NT2/D1 (cell line): ENCODE results near the gene ADD3.
"Not testable (repeated sequence)": the region's sequence is repeated elsewhere in the genome, so short reads cannot be mapped to it uniquely, and the experiment has no call there.

Experiments
- DNase-seq: peaks from one replicate; pipeline ENCODE4 v3.0.0-alpha.2; 2011; ENCODE audit warnings: low read depth, low spot score
- H3K27me3 ChIP-seq: 2 replicates; pipeline ENCODE4 v1.6.0; 2011; ENCODE audit warnings: mild to moderate bottlenecking; ENCODE audit not compliant: insufficient read length, insufficient read depth
- H3K36me3 ChIP-seq: 2 replicates; pipeline ENCODE4 v1.6.1; 2011; ENCODE audit warnings: mild to moderate bottlenecking, low read length, mixed read lengths; ENCODE audit not compliant: insufficient read depth, insufficient read length
- H3K4me1 ChIP-seq: 2 replicates; pipeline ENCODE4 v1.5.1; 2011; ENCODE audit not compliant: insufficient read depth, insufficient read length
- H3K4me3 ChIP-seq: 2 replicates; pipeline ENCODE4 v1.5.1; 2011; ENCODE audit warnings: low read depth; ENCODE audit not compliant: insufficient read length
- H3K9ac ChIP-seq: 2 replicates; pipeline ENCODE4 v1.6.0; 2011; ENCODE audit warnings: low read depth; ENCODE audit not compliant: insufficient read length
- H3K9me3 ChIP-seq: 2 replicates; pipeline ENCODE4 v1.5.1; 2011; ENCODE audit warnings: mild to moderate bottlenecking, low read length; ENCODE audit not compliant: insufficient read depth
- SUZ12 ChIP-seq: IDR thresholded peaks from 2 replicates; pipeline ENCODE4 v1.6.1; 2011; ENCODE audit not compliant: insufficient read length, insufficient read depth; ENCODE audit errors: extremely low read depth
- YY1 ChIP-seq: IDR thresholded peaks from 2 replicates; pipeline ENCODE4 v1.6.1; 2011; ENCODE audit not compliant: insufficient read length, insufficient read depth
- ZNF274 ChIP-seq: IDR thresholded peaks from 2 replicates; pipeline ENCODE4 v1.6.1; 2011; ENCODE audit warnings: mild to moderate bottlenecking, low read depth, low read length

ADD3 gene

DNA sequence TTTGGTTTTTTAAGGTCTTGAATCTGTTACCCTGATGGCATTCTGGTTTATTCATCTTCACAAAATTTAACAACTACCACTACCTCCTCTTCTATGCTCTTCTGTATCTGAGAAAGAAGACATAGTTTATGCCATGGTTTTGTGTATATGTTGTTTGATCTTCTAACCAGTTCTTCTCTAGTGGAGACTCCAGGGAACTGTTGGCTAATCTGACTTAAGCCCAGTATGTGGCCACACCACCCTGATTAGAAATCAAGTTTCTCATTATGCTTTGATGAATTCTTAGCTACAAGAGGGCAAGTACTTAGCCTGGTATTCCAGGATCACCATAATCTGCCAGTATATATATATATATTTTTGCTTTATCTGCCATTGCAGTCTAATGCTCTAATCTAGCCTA is 100.1 kb downstream of the ADD3 start:
- no peak overlapping the region for H3K4me3 ChIP-seq
- no peaks in the 10 kb centered on the region for H3K27me3 ChIP-seq
- H3K4me1 ChIP-seq = no peaks in the 10 kb centered on the region
- TF ChIP-seq ZNF274 (no peak), SUZ12 (no peak), YY1 (no peak)
- H3K36me3 ChIP-seq = peaks cover 3% of the 10 kb centered on the region
- no peak for DNase-seq
- H3K9me3 ChIP-seq = no peaks in the 10 kb centered on the region
- H3K9ac ChIP-seq = no peak overlapping the region

DNA sequence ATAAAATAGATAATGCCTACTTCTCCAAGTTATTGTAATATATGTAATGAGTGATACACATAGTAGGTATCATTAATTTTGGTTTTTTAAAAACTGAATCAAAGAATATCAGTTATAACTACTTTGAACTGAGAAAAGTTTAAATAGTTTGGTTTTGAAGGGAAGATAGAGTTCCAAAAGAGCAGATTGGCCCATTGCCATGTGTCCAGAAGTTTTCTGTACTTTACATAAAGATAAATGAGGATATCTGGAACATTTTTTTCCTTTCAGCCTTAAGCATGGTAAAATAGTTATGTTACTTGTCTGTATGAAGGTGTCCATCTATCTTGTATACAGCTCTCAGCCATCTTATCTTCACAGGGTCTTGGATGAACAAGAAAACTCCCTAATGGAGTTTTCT is 101.7 kb downstream of the ADD3 start:
- H3K36me3 ChIP-seq = peaks cover 17% of the 10 kb centered on the region

DNA sequence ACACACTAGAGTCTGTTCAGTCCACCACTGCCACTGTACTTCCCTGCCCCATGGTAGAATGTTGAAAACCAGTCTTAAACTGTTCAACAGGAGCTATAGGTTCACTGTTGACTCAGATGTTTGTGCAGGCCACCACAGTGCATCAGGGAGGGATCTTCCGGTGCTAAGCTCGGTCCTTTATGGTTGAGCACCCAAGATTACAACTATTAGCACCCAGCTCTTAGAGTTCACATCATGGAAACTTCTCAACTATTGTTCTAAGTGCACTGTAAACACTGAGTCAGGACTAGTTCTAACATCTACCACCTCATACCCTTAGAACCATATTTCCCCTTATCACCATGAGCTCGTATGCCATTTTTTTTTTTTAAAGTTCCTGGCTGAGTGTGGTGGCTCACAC is 102.6 kb downstream of the ADD3 start:
- no peak overlapping the region for H3K9ac ChIP-seq

More for the DNA sequence above, 101.7 kb downstream of the ADD3 start:
- no peak for DNase-seq
- no peak for TF ChIP-seq SUZ12
- no peak for TF ChIP-seq YY1
- no peak for TF ChIP-seq ZNF274
- Histone ChIP-seq H3K27me3 (no peaks in the 10 kb centered on the region), H3K9ac (no peak overlapping the region), H3K4me1 (no peaks in the 10 kb centered on the region), H3K4me3 (no peak overlapping the region), H3K9me3 (no peaks in the 10 kb centered on the region)

DNA sequence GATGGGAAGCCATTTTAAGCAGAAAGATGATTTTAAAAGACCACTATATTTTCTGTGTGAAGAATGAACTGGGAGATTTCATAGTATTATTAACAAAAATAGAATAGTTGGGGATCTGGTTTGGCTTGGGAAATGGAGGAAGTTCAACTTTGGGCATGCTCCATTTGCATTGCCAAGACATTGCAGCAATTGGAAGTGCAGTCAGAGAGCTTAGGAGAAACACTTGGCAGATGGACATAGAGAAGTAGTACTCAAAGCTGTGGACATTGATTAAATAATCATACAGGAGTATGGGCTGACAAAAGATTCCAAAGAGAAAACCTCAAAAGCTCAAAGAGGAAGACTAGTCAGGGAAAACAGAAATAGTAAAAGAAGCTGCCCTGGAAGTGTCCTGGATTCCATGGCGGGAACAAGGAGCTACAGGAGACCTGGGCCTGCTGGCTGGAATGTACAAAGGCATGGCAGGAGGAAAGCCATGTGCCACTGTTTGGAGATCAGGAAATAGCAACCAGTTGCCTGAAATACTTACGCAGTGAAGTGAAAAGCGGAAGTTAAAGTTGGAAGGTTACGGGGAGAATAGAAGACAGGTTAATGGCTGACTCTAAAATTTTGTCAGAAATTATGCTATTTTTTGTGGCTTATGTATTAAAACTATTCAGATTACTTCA is 106.0 kb downstream of the ADD3 start:
- no peaks in the 10 kb centered on the region for H3K9me3 ChIP-seq
- TF ChIP-seq SUZ12 (no peak), YY1 (no peak), ZNF274 (no peak)
- H3K4me1 ChIP-seq = no peaks in the 10 kb centered on the region
- no peak for DNase-seq
- H3K4me3 ChIP-seq = no peak overlapping the region
- no peak overlapping the region for H3K9ac ChIP-seq
- peaks cover 27% of the 10 kb centered on the region for H3K36me3 ChIP-seq
- no peaks in the 10 kb centered on the region for H3K27me3 ChIP-seq

More for the DNA sequence above, 102.6 kb downstream of the ADD3 start:
- Histone ChIP-seq H3K4me1 (no peaks in the 10 kb centered on the region), H3K27me3 (no peaks in the 10 kb centered on the region), H3K4me3 (no peak overlapping the region), H3K9me3 (no peaks in the 10 kb centered on the region), H3K36me3 (peaks cover 17% of the 10 kb centered on the region)
- no peak for TF ChIP-seq YY1
- no peak for TF ChIP-seq SUZ12
- no peak for TF ChIP-seq ZNF274
- DNase-seq = no peak

DNA sequence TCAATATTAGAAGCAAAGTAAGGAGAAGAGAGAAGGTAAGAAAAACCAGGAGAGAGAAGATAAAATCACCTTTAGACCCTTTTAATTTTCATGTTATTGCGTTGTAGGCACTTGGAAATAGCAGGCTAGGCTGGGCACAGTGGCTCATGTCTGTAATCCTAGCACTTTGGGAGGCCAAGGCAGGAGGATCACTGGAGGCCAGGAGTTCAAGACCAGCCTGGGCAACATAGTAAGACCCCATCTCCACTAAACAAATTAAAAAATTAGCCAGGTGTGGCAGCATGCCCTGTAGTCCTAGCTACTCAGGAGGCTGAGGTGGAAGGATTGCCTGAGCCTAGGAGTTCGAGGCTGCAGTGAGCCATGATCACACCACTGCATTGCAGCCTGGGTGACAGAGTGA is 106.9 kb downstream of the ADD3 start:
- H3K27me3 ChIP-seq, H3K9me3 ChIP-seq, H3K4me1 ChIP-seq, H3K4me3 ChIP-seq, H3K9ac ChIP-seq, DNase-seq: not testable (repeated sequence)
- peaks cover 27% of the 10 kb centered on the region for H3K36me3 ChIP-seq

DNA sequence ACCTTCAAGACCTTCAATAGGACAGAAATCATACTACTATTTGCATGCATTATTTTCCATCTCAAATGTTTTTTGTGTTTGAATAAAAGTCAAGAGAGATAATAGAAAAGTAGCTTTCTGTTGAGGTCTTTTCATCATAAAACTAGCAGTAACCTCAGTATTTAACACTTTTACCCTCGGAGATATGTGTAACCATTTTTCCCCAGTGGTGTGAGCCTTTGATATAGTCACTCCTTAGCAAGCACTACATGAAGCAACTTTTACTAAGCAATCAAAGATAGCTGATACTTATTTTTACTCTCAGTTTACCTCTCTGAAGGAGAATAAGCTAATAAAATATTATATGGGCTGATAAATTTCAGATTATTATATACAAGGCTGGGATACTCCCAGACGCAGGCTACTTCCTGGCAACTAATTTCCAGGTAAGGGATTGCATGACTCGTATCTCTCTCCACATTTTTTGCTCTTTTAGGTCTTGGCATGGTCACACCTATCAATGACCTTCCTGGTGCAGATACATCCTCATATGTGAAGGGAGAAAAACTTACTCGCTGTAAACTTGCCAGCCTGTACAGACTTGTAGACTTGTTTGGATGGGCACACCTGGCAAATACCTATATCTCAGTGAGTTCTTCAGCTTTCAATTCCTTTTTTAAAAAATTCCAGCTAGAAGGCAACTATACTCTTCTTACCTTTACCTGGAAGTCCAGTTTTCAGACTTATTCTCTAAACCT is 108.2 kb downstream of the ADD3 start:
- H3K36me3 ChIP-seq = peaks cover 27% of the 10 kb centered on the region
- no peak for DNase-seq
- H3K9me3 ChIP-seq = no peaks in the 10 kb centered on the region
- H3K4me3 ChIP-seq = no peak overlapping the region
- no peaks in the 10 kb centered on the region for H3K27me3 ChIP-seq
- H3K9ac ChIP-seq = no peak overlapping the region
- TF ChIP-seq YY1 (no peak), ZNF274 (no peak), SUZ12 (no peak)
- H3K4me1 ChIP-seq = no peaks in the 10 kb centered on the region

DNA sequence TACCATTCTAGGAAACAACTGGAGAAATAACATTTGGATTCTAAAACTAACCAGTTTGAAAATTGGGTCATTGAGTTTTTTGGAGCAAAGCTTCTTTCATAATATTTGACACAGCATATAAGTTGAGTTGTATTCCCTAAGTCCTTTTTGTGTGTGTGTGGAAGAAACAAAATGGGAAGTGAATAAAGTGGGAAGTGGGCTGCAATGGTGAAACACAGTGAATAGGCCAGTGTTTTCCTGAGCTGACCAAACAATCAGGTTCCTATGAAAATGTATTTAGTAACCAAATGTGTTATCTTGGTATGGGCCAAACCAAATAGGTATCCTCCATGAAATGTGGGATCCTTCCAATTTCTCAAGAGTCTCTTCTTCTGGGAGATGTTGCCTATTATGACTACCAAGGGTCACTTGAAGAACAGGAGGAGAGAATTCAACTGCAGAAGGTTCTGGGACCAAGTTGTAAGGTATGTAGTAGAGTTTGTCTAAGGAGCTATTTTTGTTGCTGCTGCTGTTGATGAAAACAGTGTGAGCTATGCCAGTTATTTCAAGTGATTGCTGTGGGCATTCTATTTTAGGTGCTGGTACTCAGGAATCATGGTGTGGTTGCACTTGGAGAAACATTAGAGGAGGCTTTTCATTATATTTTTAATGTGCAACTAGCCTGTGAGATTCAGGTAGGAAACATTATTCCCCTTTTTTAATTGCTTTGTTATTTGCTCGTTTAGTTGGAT is 111.3 kb downstream of the ADD3 start:
- Histone ChIP-seq H3K27me3 (no peaks in the 10 kb centered on the region), H3K4me1 (no peaks in the 10 kb centered on the region), H3K9me3 (no peaks in the 10 kb centered on the region), H3K9ac (no peak overlapping the region), H3K4me3 (no peak overlapping the region), H3K36me3 (peaks cover 28% of the 10 kb centered on the region)
- TF ChIP-seq YY1 = no peak
- TF ChIP-seq SUZ12 = no peak
- TF ChIP-seq ZNF274 = no peak
- DNase-seq = no peak
